H1 (cell line): ENCODE results near the gene HLF. TPM values are rescaled to one million over a fixed set of nuclear protein-coding genes. Genes with fewer than 3 reads are reported as not detected.

ENCODE experiments used
- ATF2 ChIP-seq: IDR thresholded peaks from 2 replicates; pipeline ENCODE4 v1.6.1; 2012; ENCODE audit warnings: low read length, inconsistent platforms
- CEBPB ChIP-seq: IDR thresholded peaks from 2 replicates; pipeline ENCODE4 v1.6.1; 2012; ENCODE audit warnings: low read depth, low read length
- FOSL1 ChIP-seq: IDR thresholded peaks from 2 replicates; pipeline ENCODE4 v1.6.1; 2011; ENCODE audit warnings: mild to moderate bottlenecking, low read depth, low read length, moderate library complexity; ENCODE audit not compliant: insufficient read depth
- HDAC6 ChIP-seq: IDR thresholded peaks from one replicate; pipeline ENCODE4 v1.7.1; 2012; ENCODE audit warnings: low read depth, mild to moderate bottlenecking, inconsistent platforms, low read length, moderate library complexity
- POU5F1 ChIP-seq: IDR thresholded peaks from 2 replicates; pipeline ENCODE4 v1.6.1; 2011; ENCODE audit warnings: low read depth, mild to moderate bottlenecking, low read length, moderate library complexity
- RNF2 ChIP-seq: fragments of 200-900, 300-1000 bp; sonication (generic); IDR thresholded peaks from 2 replicates; pipeline ENCODE4 v1.7.1; 2016; ENCODE audit warnings: borderline replicate concordance, low read depth, mild to moderate bottlenecking, antibody characterized with exemption, low read length; ENCODE audit not compliant: poor library complexity, severe bottlenecking; ENCODE audit errors: missing control alignments
- RXRA ChIP-seq: IDR thresholded peaks from 2 replicates; pipeline ENCODE4 v1.6.1; 2011; ENCODE audit warnings: low read depth, mild to moderate bottlenecking, low read length, moderate library complexity; ENCODE audit not compliant: insufficient read depth
- SAP30 ChIP-seq: fragments of 300-600 bp; sonication (generic); IDR thresholded peaks from 2 replicates; pipeline ENCODE4 v1.7.1; 2012; ENCODE audit warnings: low read length, moderate library complexity, mild to moderate bottlenecking, inconsistent platforms; ENCODE audit not compliant: insufficient read depth, insufficient replicate concordance
- polyA plus RNA-seq, 7 experiments: library from polyadenylated mRNA; depleted of rRNA in 3 of 7; stranded (reverse) in 5 of 7; unstranded in 2 of 7; fragments of >200 nt in 5 of 7; fragments of 200-250 nt in 2 of 7; gene quantifications; 1 replicate in 5 of 7; 2 replicates in 1 of 7; 4 replicates in 1 of 7; pipeline versions ENCODE4 v1.2.1 to v1.2.3, GENCODE V29; 2011 to 2013; ENCODE audit warnings: missing spikeins in 2 of 7, mixed read lengths in 2 of 7
- total RNA-seq: library from RNA; stranded (reverse); fragmentation: NEBNext Ultra II Directional; extraction: Animal tissue kit (Norgen Biotek cat#: 25700); gene quantifications from 2 replicates; pipeline ENCODE4 v1.2.1, GENCODE V29; 2021

The HLF gene
- total and polyA plus RNA-seq, 2 of the 8 experiments (the other 6 are each of a cell fraction or from before 2014, with no cell fraction given): 0.39 to 0.60 TPM

GRCh38 chr17:55271223-55271571, 6.4 kb downstream of the HLF start (continued):
- no peak for TF ChIP-seq ATF2
- no peak for TF ChIP-seq CEBPB
- no peak for TF ChIP-seq SAP30
- no peak for TF ChIP-seq RXRA
- no peak for TF ChIP-seq RNF2
- no peak for TF ChIP-seq FOSL1
- no peak for TF ChIP-seq HDAC6
- TF ChIP-seq POU5F1: no peak
